Stimulated activated CD8-positive, alpha-beta memory T cell treated with anti-CD3 and anti-CD28 coated beads, Interleukin-15, amount 100 ng/mL, for 48 hours (primary cell): Measurements from ENCODE around the gene STARD13.

ENCODE experiments used
- DNase-seq, 2 donors: peaks; one replicate each; pipeline ENCODE4 v3.0.0-alpha.2; 2020; ENCODE audit warnings: low read depth in 2 of 2

STARD13 gene

DNA sequence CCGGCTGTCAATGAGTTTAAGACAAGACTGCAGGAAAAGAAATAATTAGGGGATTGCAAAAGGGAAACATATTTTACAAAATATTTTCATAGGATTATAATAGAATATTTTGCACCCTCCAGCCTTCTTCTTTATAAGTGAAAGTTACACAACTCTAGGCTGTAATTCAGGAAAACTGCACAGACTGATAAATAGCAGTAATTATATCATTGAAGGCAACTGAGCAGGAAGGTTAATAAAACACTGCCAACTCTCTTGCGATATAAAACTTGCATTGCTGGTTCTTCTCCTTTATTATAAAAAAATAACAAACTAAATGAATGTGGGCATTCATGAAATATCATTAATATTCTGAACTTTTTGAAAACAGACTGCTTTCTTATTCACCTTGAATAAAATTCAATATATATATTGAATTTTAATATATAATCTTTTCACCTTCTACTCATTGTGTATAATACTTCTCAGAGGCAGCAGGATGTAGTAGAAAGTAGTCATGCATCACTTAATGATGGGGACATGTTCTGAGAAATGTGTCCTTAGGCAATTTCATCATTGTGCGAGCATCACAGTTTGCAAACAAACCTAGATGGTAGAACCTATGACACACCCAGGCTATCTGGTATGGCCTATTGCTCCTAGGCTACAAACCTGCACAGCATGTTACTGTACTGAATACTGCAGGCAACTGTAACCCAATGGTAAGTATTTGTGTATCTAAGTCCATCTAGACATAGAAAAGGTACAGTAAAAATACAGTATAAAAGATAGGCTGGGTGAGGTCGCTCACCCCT, 24.9 kb upstream of the STARD13 start:
- no peak for DNase-seq

DNA sequence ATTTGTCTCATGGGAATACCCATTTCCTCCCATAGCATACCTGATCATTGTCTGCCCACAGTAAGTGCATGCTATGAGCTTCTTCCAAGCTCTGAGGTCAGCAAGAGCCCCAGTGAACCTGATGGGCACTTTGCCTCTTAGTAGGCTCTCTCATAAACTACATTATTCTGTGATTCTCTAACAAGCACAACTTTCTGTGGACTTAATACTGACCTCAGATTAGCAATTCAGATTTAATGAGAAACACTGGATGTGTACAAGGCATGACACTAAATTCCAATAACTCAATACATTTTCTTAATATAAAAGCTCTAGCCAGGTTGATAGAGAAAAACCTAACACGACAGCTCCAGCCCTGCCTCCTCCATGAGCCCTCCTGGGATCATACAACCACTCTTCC, 23.3 kb upstream of the STARD13 start:
- DNase-seq: no peak

DNA sequence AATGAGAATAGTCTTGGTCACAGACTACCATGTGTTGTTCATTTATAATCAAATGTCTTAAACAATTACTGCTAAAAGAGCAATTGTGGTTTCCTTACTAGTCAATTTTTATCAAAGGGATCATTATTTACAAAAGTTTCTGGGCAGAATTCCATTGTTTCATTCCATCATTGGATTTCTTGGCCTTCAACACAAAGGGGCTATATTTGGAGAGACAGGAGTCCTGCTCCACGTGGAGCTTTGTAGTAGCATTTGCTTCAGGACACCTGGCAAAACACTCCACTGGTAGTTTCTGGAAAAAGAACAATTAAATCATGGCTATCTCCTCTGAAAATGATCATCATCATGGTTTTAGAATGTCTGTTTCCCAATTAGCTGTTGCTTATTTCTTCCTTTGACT, 22.3 kb upstream of the STARD13 start:
- no peak for DNase-seq

DNA sequence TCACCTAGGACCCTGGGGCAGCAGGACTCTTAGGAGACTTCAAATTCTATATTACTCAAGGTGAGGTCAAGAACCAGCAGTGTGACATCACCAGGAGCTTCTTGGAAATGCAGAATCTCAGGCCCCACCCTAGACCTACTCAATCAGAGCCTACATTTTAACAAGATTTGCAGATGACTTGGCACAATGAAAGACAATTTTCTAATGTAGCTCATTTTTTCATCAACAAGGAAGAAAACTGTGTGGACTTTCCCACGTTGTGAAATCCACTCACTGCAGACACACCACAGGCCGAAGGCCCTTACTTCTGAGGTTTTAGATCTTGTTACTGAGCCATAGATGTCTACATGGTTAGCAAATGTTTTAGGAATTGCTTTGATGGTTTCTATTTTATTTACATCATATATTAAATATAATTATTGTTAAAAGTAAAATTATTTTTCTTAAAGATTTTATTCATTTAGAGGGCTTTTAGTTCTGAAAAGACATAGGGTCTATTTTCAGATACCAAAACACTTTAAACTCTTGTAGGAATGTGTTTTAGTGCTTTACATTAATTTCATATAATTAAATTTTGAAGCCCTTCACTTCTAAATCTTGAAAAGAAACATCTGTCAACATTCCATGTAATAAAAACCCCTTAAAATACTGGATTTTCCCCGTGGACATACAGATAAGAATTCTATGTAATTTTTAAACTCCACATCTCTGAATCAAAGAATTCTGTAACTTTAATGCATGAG, 18.5 kb upstream of the STARD13 start:
- no peak for DNase-seq

DNA sequence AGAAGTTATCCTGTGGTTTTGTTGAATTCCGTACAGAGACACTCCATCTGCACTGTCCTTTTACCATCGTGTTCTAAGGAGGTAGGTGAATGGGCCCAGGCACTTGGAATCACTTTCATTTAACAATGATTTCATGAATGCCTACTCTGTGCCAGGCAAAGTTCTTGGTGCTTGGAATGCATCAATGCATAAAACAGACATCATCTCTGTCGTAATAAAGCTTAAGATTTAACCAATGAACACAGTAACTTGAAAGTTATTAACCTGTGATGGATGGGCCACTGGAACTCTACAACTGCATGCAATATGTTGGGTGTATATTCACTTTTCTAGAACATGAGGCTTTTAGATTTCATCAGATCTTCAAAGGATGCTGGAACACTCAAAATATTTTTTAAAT, 14.1 kb upstream of the STARD13 start:
- DNase-seq: no peak

DNA sequence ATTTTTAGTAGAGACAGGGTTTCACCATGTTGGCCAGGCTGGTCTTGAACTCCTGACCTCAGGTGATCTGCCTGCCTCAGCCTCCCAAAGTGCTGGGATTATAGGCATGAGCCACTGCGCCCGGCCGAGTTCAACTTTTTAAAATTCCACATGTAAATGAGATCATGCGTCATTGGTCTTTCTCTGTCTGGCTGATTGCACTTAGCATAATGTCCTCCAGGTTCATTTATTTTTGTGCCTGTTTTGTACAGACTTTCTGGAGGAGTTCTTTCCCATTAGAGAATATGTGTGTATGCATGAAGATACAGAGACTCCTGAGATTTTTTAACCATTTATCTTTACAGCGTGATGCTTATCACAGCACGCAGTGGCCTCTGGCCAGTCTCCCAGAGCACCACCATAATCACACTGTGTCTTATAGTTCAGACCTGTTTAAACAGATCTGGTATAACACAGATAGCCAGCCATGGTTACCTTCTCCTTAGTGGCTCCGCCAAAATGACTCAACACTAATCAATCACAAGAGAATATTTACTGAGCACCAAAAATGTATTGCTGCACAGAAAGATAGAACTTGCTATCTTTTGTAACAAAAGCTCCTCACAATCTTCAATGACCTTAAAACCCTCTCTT, 11.4 kb upstream of the STARD13 start:
- no peak for DNase-seq

DNA sequence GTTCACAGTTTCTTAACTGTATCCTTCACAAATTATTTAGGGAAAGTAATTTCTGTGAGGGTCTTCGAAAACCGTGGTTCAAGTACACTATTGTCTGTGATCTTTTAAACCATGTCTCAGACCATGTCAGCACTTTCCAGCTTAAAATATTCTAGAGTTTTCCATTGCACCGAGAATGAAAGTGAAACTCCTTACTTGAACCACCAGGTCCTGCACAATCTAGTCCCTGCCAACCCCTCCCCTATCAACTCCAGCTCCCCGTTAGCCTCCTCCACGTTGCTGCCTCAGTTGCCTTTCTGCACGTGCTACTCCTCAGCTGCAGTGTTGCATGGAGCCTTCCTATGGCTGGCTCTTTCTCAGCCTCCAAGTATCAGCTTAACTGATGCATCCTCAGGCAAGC, 7.2 kb upstream of the STARD13 start:
- DNase-seq: no peak

DNA sequence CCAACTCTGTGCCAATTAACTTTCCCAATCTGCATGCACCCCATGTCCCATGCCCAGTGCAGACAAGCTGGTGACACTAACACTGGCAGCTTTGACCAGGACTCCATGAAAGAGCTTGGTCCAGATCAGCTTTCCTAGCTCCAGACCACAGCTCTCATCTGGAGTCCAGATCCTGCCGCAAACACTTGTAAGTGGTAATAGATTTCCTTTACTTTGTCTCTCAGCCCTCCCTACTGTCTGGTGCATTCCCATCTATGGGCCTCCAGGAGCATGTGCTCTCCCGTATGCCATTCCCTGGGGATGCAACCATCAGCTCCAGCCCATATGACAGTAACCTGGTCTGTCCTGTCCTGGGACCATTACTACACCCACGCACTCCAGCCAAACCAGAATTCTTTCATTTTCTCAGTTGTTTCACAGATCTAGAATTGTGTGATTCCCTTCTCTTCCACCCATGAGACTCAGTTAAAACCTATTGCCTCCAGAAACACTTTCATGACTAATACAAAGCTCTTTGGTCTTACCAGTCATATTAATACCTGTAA, 4.9 kb upstream of the STARD13 start:
- no peak for DNase-seq

DNA sequence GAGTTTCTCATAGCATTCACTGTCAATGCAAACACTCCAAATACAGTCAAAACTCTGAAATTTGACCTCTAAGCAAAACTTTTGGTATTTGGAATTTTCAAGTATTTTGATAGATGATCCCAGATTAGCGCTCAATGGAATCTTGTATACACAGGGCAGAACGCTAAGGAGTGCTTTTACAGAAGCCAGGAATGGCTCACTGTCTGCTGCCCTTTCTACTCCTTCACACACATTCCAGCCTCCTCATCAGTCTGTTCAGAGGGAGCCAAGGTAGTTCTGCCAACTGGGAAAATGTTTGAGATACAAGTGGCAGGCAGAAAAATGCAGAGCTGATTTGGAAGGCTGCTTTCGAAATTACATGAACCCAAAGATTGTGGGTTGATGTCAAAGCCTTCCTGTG, 4.4 kb upstream of the STARD13 start:
- DNase-seq: no peak

DNA sequence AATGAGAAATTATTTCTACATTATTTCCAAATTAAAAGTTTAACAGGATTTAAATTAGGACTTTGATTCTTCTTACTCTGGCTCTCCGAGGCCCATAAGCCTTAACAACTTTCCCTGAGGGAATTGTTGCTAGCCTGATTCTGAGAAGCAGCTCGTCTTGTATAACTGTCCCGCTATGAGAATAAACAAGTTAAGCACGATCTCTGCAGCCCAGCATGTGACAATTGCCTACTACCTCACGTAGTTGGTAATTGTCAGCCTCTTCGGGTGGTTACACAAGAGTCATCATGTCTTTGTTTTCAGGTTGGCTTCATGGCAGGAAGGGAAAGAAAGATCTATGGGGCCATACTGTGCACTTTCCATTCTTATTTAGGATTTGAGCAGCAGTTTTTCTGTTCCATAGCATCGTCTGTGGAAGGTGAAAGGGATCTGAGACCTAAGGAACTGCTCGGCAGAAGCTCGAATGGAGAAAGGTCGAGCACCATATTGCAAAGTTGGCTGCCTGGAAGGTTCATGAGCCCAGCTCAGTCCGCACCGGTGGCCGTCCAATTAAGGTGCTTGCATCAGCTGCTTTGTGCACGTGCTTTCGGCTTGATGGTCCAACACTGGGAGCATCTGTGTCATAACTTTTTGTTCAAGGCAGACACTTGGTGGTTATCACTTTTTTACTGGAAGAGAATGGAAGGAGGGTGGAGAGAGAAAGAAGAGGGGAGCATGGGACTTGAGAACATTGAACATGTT, 1.8 kb upstream of the STARD13 start:
- no peak for DNase-seq

DNA sequence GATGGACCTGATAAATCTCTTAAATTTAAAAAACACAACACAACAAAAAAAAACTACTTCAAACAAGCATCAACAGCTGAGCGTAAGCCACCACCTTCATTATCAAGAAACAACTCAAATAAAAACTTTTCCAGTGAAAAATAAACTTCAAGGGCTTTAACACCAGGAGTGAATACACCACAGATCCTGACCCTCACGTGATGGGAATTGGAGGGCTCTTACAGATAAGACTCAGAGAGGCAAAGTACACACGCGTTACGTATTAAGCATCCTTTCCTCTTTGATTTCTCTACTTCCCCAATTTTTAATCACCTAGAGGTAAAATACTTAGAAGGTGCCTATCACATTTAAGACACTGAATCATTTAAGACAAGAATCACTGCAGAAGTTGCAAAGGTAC, 573 bp upstream of the STARD13 start:
- DNase-seq: no peak

DNA sequence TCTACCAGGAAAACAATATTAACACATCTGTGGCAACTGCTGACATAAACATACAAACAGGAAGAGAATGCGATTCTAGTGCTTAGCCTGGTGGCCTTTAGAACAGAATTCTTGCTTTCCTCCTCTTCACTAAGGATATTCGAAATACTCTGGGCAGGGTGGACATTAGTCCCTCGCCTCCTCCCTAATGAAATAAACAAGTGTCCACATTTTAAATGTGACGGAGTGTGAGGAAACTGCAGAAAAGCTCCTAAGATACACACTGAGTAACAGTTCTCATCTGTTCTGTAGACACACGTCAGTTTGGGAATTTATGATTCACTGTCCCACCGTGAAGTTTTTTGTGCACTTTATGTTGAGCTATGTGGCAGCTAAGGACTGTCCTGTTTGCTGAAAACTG, 639 bp downstream of the STARD13 start:
- no peak for DNase-seq

DNA sequence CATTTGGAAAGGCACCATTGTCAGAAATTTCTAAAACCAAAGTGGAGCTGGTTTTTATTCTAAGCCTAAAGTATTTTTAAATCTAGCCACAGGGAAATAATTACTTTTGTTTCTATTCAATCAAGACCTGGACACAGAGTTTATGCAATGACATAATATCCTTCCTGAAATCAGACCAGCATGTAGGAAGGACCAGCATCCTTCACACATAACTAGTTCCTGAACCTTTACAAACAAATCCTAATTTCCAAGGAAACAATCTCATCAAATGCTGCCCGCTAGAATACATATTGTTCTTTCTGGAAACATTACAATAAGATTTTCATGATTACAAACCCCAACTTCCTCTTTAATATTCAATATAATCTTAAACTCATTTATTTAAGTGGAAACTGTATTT, 1.5 kb downstream of the STARD13 start:
- DNase-seq: no peak

DNA sequence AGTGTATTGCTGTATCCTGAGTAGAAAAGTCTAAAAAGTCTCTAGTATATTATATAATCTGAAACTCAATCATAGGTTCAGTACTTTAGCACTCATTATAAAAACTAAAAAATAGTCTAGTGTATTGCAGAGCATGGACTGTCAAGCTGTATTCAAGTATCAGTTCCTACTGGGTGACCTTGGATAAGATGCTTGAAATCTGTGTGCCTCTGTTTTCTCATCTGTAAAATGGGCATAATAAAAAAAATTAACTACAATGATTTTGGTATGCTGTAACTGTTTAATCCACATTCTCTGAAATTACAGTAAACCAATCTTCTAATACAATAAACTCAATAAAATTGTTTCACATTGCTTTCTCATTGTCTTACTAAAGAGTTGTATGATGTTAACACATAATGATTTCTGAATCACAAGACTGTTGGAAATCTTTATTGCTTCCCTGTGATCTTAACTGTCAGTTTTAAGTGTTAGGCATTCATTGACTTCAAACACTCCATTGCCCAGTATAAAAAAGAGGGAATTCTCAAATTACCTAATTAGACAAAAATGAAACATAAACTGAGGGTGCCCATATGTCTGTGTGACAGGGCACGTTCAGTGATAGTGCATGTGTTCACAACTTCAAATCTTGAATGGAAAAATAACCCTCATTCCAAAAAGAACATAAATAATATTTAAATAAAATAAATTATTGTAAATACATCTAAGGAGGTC, 2.2 kb downstream of the STARD13 start:
- DNase-seq: no peak

DNA sequence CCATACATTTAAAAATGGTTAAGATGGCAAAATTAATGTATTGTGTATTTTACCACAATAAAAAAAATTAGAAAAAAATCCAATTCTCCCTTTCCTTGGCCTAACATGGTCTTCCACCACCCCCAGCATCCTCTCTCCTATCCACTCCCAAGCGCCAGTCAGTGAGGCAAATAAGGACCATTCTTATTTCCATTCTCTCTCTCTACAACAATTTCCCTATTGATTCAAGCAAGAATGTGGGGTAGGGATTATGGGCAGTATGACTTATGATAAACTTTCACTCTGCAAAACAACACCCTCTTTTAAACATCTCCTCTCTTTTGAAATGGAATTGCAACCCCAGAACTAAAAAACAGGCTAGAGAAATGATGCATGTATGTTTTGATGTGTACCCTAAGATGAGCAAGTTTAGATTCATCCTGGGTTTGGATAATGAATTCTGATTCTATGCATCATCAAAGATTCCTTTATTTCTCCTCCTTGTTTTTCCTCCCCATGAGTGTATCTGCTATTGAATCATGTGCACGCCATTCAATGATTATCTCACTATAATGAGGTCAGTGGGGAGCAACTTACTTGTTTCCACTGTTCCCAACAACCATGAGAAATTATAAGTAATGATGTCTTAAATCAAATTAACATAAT, 3.5 kb downstream of the STARD13 start:
- no peak for DNase-seq

DNA sequence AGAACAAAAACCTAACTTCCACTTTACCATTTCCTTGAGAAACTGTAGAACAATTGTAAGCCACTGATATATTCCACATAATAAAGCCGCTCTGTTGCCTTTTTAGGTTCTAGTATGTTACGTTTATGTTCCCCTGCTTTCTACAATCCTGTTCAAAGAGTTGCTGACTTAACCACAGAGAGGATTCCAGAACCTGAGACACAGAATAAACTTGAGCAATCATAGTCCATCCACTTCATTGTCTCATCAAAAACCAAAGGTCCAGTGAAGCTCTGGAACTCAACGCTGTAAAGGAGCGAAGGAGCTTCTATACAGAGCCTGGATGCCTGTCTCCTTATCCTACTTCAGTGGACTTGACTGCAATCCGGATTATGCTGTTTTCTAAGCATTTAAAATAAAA, 4.6 kb downstream of the STARD13 start:
- no peak for DNase-seq

DNA sequence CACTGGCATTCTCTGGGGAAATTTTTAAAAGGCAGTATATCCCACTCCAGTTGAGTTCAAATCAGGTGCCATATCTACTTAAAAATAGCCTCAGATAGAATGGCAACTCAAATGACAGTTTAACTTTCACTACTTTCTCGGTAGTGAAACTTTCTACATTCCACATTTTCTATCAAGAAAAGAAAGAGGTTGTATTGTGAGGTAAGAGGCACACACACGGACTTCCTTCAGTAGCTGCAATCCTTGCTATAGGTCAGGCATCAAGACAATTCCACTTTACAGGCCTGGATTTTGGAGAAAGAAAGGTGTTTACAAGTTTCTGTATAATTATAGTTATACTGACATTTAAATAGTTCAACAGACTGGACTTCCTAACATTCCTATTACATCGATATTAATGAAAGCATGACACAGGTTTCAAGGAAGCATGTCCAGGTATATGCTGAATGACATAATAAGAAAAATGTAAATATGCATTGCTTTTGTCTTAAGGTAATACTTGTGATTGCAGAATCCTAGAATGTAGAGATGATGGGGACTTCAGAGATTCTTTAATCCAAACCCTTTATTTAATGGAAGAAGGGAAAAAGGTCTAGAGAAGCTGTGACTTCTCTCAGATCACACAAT, 5.2 kb downstream of the STARD13 start:
- no peak for DNase-seq

DNA sequence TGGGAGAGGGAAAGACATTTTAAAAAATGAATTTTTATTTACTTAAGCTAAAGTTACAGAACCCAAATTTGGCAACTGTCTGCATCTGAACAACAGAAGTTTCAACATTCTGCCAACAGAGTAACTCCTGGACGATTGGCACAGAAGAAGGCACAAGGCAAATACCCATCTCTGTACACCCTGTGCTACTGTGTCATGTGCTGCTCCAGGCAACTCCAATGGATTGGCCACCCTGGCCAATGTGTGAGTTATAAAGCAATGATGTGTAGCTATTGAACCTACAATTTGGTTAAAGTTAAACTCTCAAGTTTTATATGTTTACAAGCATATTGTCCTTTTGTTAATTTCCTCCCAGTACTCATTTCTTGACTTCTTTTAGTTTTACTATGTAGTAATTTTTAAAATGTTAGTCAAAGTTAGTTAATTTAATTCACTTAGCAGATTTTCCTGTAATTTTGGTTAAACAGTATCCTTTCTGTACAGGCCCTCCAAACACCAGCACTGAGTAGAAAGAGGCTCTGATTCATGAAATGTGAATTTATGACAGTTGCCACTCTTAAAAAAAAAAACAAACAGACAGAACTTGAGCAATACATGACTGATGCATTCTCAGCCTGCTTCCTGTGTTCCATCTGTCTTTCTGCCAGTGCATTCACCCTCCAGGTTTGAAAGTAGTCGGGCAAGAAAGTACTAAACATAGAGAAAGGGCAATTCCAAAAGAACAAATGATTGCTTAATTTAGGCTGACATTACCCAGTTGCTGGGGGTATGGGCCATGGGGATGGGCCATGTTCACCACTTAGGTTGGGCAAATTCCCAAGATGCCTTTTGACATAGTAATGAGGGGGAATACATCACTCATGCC, 5.9 kb downstream of the STARD13 start:
- no peak for DNase-seq

DNA sequence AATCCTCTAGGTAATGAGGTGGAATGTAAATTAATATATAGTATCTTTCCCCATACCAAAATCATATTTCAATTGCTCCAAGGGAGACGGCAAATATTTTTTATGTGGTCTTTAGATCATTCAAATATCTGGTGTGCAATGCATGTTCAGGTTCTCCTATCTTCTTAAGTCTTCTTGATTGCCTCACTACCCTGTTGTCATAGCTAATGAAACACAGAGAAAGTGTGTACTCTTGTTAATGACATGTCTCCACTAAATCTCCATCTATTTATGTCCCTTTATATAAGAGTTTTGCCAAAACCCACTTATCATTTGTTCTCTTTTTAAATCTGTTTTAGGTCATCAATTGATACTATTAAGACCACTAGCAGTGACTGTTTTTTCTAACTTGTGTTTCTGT, 6.6 kb downstream of the STARD13 start:
- no peak for DNase-seq
